H1 (cell line): ENCODE measurements around the gene THYN1. TPM values are rescaled to one million over a fixed set of nuclear protein-coding genes. Genes with fewer than 3 reads are reported as not detected.

Experiments
- POU5F1 ChIP-seq: IDR thresholded peaks from 2 replicates; pipeline ENCODE4 v1.6.1; 2011; ENCODE audit warnings: low read depth, mild to moderate bottlenecking, low read length, moderate library complexity
- RAD21 ChIP-seq, 2 experiments: IDR thresholded peaks in 1 of 2; conservative IDR thresholded peaks in 1 of 2; 2 replicates each; pipeline ENCODE4 v1.6.1; 2011; ENCODE audit warnings: low read depth in 2 of 2, low read length in 2 of 2, improper control_type of control experiment in 1 of 2, inconsistent platforms in 1 of 2, mild to moderate bottlenecking in 1 of 2, moderate library complexity in 1 of 2
- TCF12 ChIP-seq: IDR thresholded peaks from 2 replicates; pipeline ENCODE4 v1.6.1; 2011; ENCODE audit warnings: low read depth, mild to moderate bottlenecking, low read length
- polyA plus RNA-seq, 7 experiments: library from polyadenylated mRNA; depleted of rRNA in 3 of 7; stranded (reverse) in 5 of 7; unstranded in 2 of 7; fragments of >200 nt in 5 of 7; fragments of 200-250 nt in 2 of 7; gene quantifications; 1 replicate in 5 of 7; 2 replicates in 1 of 7; 4 replicates in 1 of 7; pipeline versions ENCODE4 v1.2.1 to v1.2.3, GENCODE V29; 2011 to 2013; ENCODE audit warnings: missing spikeins in 2 of 7, mixed read lengths in 2 of 7
- total RNA-seq: library from RNA; stranded (reverse); fragmentation: NEBNext Ultra II Directional; extraction: Animal tissue kit (Norgen Biotek cat#: 25700); gene quantifications from 2 replicates; pipeline ENCODE4 v1.2.1, GENCODE V29; 2021
- TF ChIP-seq, protein P1 (sequence below): IDR thresholded peaks from 2 replicates; pipeline ENCODE4 v1.6.1; 2012; ENCODE audit warnings: inconsistent platforms
- TF ChIP-seq, protein P2 (sequence below): IDR thresholded peaks from 2 replicates; pipeline ENCODE4 v1.6.1; 2012; ENCODE audit warnings: low read length, inconsistent platforms

THYN1 gene
- total and polyA plus RNA-seq, 2 of the 8 experiments (the other 6 are each of a cell fraction or from before 2014, with no cell fraction given): 77.3 to 95.1 TPM

DNA sequence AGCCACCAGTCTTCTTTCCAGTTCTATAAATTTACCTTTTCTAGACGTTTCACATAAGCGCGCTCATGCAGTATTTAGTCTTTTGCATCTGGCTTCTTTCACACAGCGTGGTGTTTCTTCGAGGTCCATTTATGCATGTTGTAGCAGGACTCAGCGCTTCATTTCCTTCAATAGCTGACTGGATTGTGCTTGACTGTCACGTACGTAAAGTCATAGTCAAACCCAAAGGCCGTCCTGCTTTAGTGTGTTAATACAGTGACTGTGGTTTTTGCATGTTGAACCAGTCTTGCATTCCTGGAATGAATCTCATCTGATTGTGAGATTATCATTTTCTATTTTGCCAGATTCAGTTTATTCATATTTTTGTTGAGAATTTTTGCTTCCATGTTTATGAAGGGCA is 41.5 kb upstream of the THYN1 start (continued):
- TF ChIP-seq POU5F1 (no peak), RAD21 (IDR thresholded peaks at IDR 0.05 in 1 of 2, conservative IDR thresholded peaks at IDR 0.05 in 1 of 2; ENCODE audit: low read depth in 2 of 2, low read length in 2 of 2) (no peak), TCF12 (no peak)
- TF ChIP-seq, protein P1, sequence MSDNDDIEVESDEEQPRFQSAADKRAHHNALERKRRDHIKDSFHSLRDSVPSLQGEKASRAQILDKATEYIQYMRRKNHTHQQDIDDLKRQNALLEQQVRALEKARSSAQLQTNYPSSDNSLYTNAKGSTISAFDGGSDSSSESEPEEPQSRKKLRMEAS: no peak
- TF ChIP-seq, protein P2, sequence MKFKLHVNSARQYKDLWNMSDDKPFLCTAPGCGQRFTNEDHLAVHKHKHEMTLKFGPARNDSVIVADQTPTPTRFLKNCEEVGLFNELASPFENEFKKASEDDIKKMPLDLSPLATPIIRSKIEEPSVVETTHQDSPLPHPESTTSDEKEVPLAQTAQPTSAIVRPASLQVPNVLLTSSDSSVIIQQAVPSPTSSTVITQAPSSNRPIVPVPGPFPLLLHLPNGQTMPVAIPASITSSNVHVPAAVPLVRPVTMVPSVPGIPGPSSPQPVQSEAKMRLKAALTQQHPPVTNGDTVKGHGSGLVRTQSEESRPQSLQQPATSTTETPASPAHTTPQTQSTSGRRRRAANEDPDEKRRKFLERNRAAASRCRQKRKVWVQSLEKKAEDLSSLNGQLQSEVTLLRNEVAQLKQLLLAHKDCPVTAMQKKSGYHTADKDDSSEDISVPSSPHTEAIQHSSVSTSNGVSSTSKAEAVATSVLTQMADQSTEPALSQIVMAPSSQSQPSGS: no peak
